Activated T-helper 1 cell treated with anti-CD3 and anti-CD28 coated beads, Interleukin-12 subunit alpha, Interleukin-12 subunit beta, Interleukin-2, Interleukin-4 antibody, amounts not matched to agents 30 ng/mL and 10 ng/mL and 1 ng/mL, durations not matched to agents 14 hours and 24 hours and 36 hours (primary cell): Measurements from ENCODE around the gene ZNF467. TPM values are rescaled to one million over a fixed set of nuclear protein-coding genes. Genes with fewer than 3 reads are reported as not detected.

Experiments
- DNase-seq: peaks from one replicate; pipeline ENCODE4 v3.0.0; 2021; ENCODE audit warnings: low spot score
- H3K27ac Mint-ChIP-seq: one replicate; pipeline ENCODE4 v1.8.0; 2021; ENCODE audit warnings: mild to moderate bottlenecking, mixed read lengths
- H3K27me3 Mint-ChIP-seq: one replicate; pipeline ENCODE4 v1.8.0; 2022; ENCODE audit warnings: mild to moderate bottlenecking, moderate library complexity, mixed read lengths; ENCODE audit not compliant: insufficient read depth
- H3K36me3 Mint-ChIP-seq: one replicate; pipeline ENCODE4 v1.8.0; 2021; ENCODE audit warnings: low read depth, mixed read lengths
- H3K4me1 Mint-ChIP-seq: one replicate; pipeline ENCODE4 v1.8.0; 2021; ENCODE audit warnings: low read depth, mixed read lengths
- H3K4me3 Mint-ChIP-seq: one replicate; pipeline ENCODE4 v1.8.0; 2021; ENCODE audit warnings: mild to moderate bottlenecking, moderate library complexity, mixed read lengths
- H3K9me3 Mint-ChIP-seq: one replicate; pipeline ENCODE4 v1.8.0; 2021; ENCODE audit warnings: mixed read lengths
- intact Hi-C: fragments of 100-400 bp; cut with micrococcal nuclease; formaldehyde crosslinking; loops from one replicate; pipeline ENCODE4 v1.15.1; 2024
- total RNA-seq: library from RNA; stranded (reverse); gene quantifications from 2 replicates; pipeline ENCODE4 v1.2.3, GENCODE V29; 2022

The ZNF467 gene
- total RNA-seq, 1 donor from 2014 or later, result 0.10 TPM

DNA sequence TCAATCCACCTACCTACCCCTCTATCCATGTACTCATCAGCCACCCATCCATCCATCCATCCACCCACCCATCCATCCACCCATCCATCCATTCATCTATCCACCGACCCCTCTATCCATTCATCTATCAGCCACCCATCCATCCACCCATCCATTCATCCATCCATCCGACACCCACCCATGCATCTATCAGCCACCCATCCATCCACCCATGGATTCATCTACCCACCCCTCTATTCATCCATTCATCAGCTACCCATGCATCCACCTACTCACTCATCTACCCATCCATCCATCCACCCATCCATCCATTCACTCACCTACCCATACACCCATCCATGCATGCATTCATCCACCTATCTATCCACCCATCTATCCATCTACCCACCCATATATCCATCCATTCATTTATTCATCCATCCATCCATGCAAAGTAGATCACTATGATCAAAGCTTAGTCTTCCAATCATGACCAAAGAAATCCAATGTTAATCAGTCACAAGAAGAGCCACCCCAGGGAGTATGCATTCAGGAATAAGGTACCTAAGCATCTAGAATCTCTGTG, 27.7 kb upstream of the ZNF467 start:
- Mint-ChIP-seq H3K36me3 (no peaks in the 10 kb centered on the region), H3K9me3 (no peaks in the 10 kb centered on the region), H3K27me3 (no peaks in the 10 kb centered on the region), H3K27ac (no peak overlapping the region), H3K4me3 (no peak overlapping the region), H3K4me1 (no peaks in the 10 kb centered on the region)
- intact Hi-C loops, result loop anchor here (2.0 kb wide), 1 partner anchor 138 kb away; no protein-coding TSS in a partner anchor
- DNase-seq, result no peak

DNA sequence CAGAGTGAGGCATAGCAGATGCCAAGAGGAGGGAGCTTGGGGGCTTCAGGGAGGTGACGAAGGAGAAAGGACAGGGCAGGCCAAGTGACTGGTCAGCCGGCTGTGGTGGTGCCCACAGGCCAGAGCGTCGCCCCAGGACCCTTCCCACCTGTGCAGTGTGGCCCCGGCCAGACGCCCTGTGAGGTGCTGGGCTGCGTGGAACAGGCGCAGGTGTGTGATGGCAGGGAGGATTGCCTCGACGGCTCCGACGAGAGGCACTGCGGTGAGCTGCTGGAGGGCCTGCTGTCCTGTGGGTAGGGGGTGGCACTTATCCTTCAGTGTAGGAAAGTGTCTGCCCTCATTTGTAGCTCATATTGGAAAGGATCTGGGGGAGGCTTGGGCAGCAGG, 26.8 kb upstream of the ZNF467 start:
- intact Hi-C loops, result loop anchor here (2.0 kb wide), 1 partner anchor 137 kb away; no protein-coding TSS in a partner anchor
- no peak overlapping the region for H3K27ac Mint-ChIP-seq
- H3K9me3 Mint-ChIP-seq, result no peaks in the 10 kb centered on the region
- H3K4me3 Mint-ChIP-seq, result no peak overlapping the region
- H3K4me1 Mint-ChIP-seq, result no peaks in the 10 kb centered on the region
- DNase-seq, result no peak
- no peaks in the 10 kb centered on the region for H3K36me3 Mint-ChIP-seq
- no peaks in the 10 kb centered on the region for H3K27me3 Mint-ChIP-seq

GRCh38 chr7:149799397-149800168, 26.2 kb upstream of the ZNF467 start:
- H3K27ac Mint-ChIP-seq, result no peak overlapping the region
- intact Hi-C loops, result loop anchor here (2.0 kb wide), 1 partner anchor 137 kb away; no protein-coding TSS in a partner anchor
- H3K9me3 Mint-ChIP-seq, result no peaks in the 10 kb centered on the region
- no peak for DNase-seq
- no peaks in the 10 kb centered on the region for H3K27me3 Mint-ChIP-seq
- H3K36me3 Mint-ChIP-seq, result no peaks in the 10 kb centered on the region
- H3K4me1 Mint-ChIP-seq, result no peaks in the 10 kb centered on the region
- H3K4me3 Mint-ChIP-seq, result no peak overlapping the region

DNA sequence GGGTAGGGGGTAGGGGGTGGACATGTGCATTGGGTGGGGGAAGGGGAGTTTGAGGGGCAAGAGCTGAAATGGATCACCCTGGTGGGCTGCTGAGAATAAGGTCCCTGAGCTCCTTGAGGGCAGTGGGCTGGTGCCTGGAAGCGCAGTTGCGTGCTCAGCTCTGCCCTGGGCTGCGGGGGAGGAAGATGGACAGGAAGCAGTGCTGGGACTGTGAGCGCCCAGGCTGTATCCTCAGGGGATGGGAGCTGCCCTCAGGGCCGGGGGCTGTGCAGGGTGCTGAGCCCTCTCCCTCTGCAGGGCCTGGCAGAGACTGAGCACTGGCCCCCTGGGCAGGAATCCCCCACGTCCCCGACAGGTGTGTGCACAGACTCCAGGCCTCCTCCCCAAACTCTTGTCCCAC, 24.4 kb upstream of the ZNF467 start:
- no peak overlapping the region for H3K4me3 Mint-ChIP-seq
- H3K4me1 Mint-ChIP-seq, result no peaks in the 10 kb centered on the region
- intact Hi-C loops, result no loop called here
- H3K36me3 Mint-ChIP-seq, result no peaks in the 10 kb centered on the region
- DNase-seq, result no peak
- H3K9me3 Mint-ChIP-seq, result no peaks in the 10 kb centered on the region
- peaks cover 2% of the 10 kb centered on the region for H3K27me3 Mint-ChIP-seq
- H3K27ac Mint-ChIP-seq, result no peak overlapping the region

DNA sequence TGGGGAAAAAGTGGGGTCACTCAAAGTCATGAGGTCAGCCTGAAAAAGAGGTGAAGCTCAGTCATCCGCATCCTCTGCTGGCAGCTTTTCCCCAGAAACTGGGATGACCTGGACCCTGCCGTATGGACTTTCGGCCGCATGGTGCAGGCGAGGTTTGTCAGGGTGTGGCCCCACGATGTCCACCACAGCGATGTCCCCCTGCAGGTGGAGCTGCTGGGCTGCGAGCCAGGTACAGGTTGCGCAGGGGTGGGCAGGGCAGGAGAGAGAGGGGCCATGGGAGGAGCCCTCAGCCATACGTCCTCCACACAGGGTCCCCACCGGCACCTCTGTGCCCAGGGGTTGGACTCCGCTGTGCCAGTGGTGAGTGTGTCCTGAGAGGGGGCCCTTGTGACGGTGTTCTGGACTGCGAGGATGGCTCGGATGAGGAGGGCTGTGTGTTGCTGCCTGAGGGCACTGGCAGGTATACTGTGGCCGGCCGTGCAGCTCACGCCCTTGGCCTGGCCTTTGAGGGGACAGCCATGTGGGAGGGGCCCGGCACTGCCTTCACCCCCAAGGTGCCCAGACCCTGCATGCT, 23.0 kb upstream of the ZNF467 start:
- intact Hi-C loops, result no loop called here
- DNase-seq, result no peak
- H3K4me1 Mint-ChIP-seq, result no peaks in the 10 kb centered on the region
- H3K27ac Mint-ChIP-seq, result no peak overlapping the region
- H3K9me3 Mint-ChIP-seq, result no peaks in the 10 kb centered on the region
- H3K27me3 Mint-ChIP-seq, result peaks cover 2% of the 10 kb centered on the region
- no peaks in the 10 kb centered on the region for H3K36me3 Mint-ChIP-seq
- no peak overlapping the region for H3K4me3 Mint-ChIP-seq

GRCh38 chr7:149795126-149795525, 21.7 kb upstream of the ZNF467 start:
- intact Hi-C loops, result no loop called here
- Mint-ChIP-seq H3K9me3 (no peaks in the 10 kb centered on the region), H3K36me3 (no peaks in the 10 kb centered on the region), H3K27me3 (peaks cover 6% of the 10 kb centered on the region), H3K4me3 (no peak overlapping the region), H3K4me1 (no peaks in the 10 kb centered on the region), H3K27ac (no peak overlapping the region)
- no peak for DNase-seq

DNA sequence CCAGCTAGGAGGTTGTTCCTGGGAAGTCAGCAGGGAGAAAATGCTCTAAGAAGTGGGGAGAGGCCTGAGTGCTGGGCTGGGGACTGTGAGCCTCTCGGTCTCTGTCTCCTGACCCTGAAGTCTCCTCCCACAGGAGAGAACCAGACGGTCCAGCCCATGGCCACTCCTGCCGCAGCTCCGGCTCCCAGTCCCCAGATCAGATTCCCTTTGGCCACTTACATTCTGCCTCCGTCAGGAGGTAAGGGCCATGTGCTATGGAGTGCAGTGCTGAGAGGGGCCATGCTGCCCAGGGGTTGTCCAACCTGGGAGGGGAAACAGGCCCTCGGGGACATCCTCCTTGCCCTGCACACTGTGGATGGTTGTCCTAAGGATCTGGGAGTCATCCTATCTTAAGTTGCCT, 21.3 kb upstream of the ZNF467 start:
- intact Hi-C loops, result no loop called here
- no peaks in the 10 kb centered on the region for H3K36me3 Mint-ChIP-seq

GRCh38 chr7:149793261-149793660, 19.9 kb upstream of the ZNF467 start:
- intact Hi-C loops, result no loop called here
- H3K4me1 Mint-ChIP-seq, result no peaks in the 10 kb centered on the region
- DNase-seq, result no peak
- peaks cover 17% of the 10 kb centered on the region for H3K27me3 Mint-ChIP-seq
- H3K27ac Mint-ChIP-seq, result no peak overlapping the region
- no peaks in the 10 kb centered on the region for H3K36me3 Mint-ChIP-seq
- H3K4me3 Mint-ChIP-seq, result no peak overlapping the region
- H3K9me3 Mint-ChIP-seq, result no peaks in the 10 kb centered on the region

More for the DNA sequence above, 21.3 kb upstream of the ZNF467 start:
- Mint-ChIP-seq H3K27me3 (peaks cover 9% of the 10 kb centered on the region), H3K27ac (no peak overlapping the region), H3K4me3 (no peak overlapping the region), H3K4me1 (no peaks in the 10 kb centered on the region), H3K9me3 (no peaks in the 10 kb centered on the region)
- no peak for DNase-seq

- Mint-ChIP-seq H3K9me3 (no peaks in the 10 kb centered on the region), H3K27me3 (peaks cover 17% of the 10 kb centered on the region), H3K36me3 (no peaks in the 10 kb centered on the region), H3K27ac (no peak overlapping the region), H3K4me3 (no peak overlapping the region), H3K4me1 (no peaks in the 10 kb centered on the region)
- DNase-seq, result no peak
- intact Hi-C loops, result no loop called here
Observed at GRCh38 chr7:149792220-149792595, 18.8 kb upstream of the ZNF467 start.

DNA sequence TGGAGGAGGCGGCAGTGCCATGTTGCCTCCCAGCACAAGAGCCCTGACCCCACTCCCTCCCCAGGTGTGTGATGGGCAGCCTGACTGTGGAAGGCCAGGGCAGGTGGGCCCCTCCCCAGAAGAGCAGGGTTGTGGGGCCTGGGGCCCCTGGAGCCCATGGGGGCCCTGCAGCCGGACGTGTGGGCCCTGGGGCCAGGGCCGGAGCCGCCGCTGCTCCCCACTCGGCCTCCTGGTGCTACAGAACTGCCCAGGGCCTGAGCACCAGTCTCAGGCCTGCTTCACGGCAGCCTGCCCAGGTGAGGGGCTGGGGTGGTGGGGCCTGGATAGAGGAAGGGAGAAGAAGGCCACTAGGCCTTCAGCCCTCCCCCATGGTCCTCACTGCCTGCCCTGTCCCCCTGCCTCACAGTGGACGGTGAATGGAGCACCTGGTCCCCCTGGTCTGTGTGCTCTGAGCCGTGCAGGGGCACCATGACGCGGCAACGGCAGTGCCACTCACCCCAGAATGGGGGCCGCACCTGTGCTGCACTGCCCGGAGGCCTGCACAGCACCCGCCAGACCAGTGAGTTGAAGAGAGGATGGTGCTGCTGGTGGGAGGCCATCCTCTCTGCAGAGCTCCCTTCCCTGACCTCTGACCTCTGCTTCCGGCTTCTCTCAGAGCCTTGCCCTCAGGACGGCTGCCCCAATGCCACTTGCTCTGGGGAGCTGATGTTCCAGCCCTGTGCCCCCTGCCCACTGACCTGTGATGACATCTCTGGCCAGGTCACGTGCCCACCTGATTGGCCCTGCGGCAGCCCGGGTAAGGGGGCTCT, 18.2 kb upstream of the ZNF467 start:
- Mint-ChIP-seq H3K9me3 (no peaks in the 10 kb centered on the region), H3K36me3 (no peaks in the 10 kb centered on the region), H3K4me1 (no peaks in the 10 kb centered on the region), H3K27ac (no peak overlapping the region), H3K27me3 (peaks cover 17% of the 10 kb centered on the region), H3K4me3 (no peak overlapping the region)
- DNase-seq, result no peak
- intact Hi-C loops, result no loop called here

DNA sequence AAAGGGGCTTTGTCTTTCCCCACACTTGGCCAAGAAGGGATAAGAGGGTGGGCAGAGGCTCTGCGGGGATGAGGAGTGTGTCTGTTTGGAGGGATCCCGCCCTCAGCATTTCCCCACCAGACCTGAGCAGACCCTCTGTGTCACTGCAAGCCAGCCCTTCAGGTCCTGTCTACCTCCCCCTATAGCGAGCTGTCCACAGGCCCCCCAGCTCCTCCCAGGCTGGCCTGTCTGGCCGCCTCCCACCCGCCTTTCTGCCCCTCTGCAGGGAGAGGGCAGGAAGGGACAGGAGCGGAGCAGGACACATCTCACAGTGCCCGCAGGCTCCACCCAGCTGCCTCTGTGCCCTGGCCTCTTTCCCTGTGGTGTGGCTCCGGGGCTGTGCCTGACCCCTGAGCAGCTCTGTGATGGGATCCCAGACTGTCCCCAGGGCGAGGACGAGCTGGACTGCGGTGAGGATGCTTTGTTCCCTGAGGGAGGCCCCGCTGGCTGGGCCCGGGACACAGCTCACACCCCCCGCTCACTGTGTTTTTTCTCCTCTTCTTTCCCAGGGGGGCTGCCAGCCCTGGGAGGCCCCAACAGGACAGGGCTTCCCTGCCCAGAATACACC, 17.5 kb upstream of the ZNF467 start:
- intact Hi-C loops, result no loop called here
- Mint-ChIP-seq H3K4me1 (no peaks in the 10 kb centered on the region), H3K4me3 (no peak overlapping the region), H3K36me3 (no peaks in the 10 kb centered on the region), H3K9me3 (no peaks in the 10 kb centered on the region), H3K27ac (no peak overlapping the region), H3K27me3 (peaks cover 17% of the 10 kb centered on the region)
- DNase-seq, result no peak

DNA sequence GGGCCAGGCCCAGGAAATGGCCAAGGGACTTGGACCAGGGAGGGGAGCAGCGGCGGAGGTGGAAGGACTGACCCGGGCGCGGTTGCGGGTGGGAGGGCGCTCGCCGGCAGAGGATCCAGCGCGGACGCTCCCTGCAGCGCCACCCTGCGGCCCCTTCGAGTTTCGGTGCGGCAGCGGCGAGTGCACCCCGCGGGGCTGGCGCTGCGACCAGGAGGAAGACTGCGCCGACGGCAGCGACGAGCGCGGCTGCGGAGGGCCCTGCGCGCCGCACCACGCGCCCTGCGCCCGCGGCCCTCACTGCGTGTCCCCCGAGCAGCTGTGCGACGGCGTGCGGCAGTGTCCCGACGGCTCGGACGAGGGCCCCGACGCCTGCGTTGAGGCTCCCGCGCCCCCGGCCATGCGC, 16.8 kb upstream of the ZNF467 start:
- intact Hi-C loops, result no loop called here
- Mint-ChIP-seq H3K36me3 (no peaks in the 10 kb centered on the region), H3K9me3 (no peaks in the 10 kb centered on the region), H3K4me3 (no peak overlapping the region), H3K27me3 (peaks cover 17% of the 10 kb centered on the region), H3K27ac (no peak overlapping the region), H3K4me1 (no peaks in the 10 kb centered on the region)
- DNase-seq, result peak; percentile 12
